Esophagus (tissue), 2 donors: Measurements from ENCODE around the gene POR. TPM values are rescaled to one million over a fixed set of nuclear protein-coding genes. Genes with fewer than 3 reads are reported as not detected.

ENCODE experiments used
- H3K27ac ChIP-seq, 2 donors: one replicate each; pipeline ENCODE4 v1.5.1; 2013; ENCODE audit warnings: low read depth in 2 of 2, mild to moderate bottlenecking in 2 of 2, inconsistent platforms in 1 of 2, low read length in 1 of 2, moderate library complexity in 1 of 2
- H3K27me3 ChIP-seq, 2 donors: one replicate each; pipeline ENCODE4 v1.6.1; 2013; ENCODE audit warnings: low read length in 2 of 2, control low read depth in 1 of 2, mild to moderate bottlenecking in 1 of 2; ENCODE audit not compliant: insufficient read depth in 2 of 2, control insufficient read depth in 1 of 2
- H3K36me3 ChIP-seq, 2 donors: one replicate each; pipeline ENCODE4 v1.6.1; 2013; ENCODE audit warnings: low read length in 1 of 2; ENCODE audit not compliant: control insufficient read depth in 2 of 2, insufficient read depth in 2 of 2
- H3K4me1 ChIP-seq, 2 donors: one replicate each; pipeline ENCODE4 v1.6.1; 2013; ENCODE audit warnings: low read length in 1 of 2; ENCODE audit not compliant: control insufficient read depth in 2 of 2, insufficient read depth in 2 of 2
- H3K4me3 ChIP-seq, 2 donors: one replicate each; pipeline ENCODE4 v1.5.1; 2013; ENCODE audit warnings: low read length in 2 of 2, mild to moderate bottlenecking in 2 of 2, low read depth in 1 of 2, moderate library complexity in 1 of 2
- H3K9me3 ChIP-seq, 2 donors: one replicate each; pipeline ENCODE4 v1.6.1; 2013; ENCODE audit warnings: mild to moderate bottlenecking in 2 of 2, low read depth in 1 of 2, low read length in 1 of 2, moderate library complexity in 1 of 2; ENCODE audit not compliant: control insufficient read depth in 2 of 2, insufficient read depth in 1 of 2
- WGBS, 2 donors: extraction: QIAGEN DNeasy Blood & Tissue Kit; methylation state at CpG; one replicate each; pipeline ENCODE4 v1.1.7; 2013; 5-methylcytosine and 5-hydroxymethylcytosine counted together
- polyA plus RNA-seq, 2 donors: library from polyadenylated mRNA; stranded (reverse); fragments of 200-250 nt; gene quantifications; one replicate each; pipeline ENCODE4 v1.2.3, GENCODE V29; 2013
- donor health status: healthy with polysubstance abuse.
- donor health status: Bipolar disorder and iron deficiency.

Gene POR
- polyA plus RNA-seq, 2 donors = 94.5 to 102 TPM

GRCh38 chr7:75969182-75969581 lies 54.2 kb downstream of the POR start:
- Histone ChIP-seq H3K27me3 (no peaks in the 10 kb centered on the region), H3K4me3 (no peak overlapping the region), H3K4me1 (peaks cover 9 to 16% of the 10 kb centered on the region in 2 donors), H3K27ac (peak overlapping the region; percentile 62 to 70), H3K36me3 (peaks cover 0 to 26% of the 10 kb centered on the region in 2 donors), H3K9me3 (no peaks in the 10 kb centered on the region)
- 64 to 67% methylated on average over 13 of the region's 13 CpGs for whole genome bisulfite sequencing, 2 donors

DNA sequence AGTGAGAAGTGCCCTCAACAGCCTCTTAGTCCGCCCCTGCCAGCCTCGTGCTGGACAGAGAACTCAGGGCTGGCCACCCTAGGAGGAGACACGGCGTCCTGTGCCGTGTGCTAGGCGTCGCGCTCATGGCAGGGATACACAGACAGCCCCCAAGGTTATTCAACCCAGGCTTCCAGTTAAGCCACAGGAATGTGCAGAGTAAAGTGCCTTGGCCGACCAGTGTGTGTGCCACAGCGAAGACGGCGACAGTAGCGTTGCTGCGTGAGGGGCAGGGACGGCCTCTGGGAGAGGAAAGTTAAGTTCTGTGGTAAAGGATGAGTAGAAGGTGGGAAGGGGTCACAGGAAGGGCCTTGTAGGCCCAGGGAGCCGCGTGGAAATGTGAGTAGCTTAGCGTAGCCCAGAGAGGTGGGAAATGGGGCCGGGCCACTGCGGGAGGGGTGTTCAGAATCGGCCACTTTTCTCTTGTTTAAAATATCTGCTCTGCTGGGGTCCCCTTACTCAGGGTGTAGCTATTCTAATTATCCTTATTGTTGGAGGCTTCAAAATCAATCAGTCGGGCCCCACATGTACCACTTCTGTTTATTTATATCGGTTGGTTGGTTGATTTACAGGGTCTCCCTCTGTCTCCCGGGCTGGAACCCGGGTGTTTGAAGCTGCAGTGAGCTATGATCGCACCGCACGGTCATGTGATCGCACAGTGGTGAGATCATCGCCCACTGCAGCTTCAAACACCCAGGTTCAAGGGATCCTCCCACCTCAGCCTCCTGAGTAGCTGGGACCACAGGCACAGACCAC lies 54.9 kb downstream of the POR start:
- H3K27me3 ChIP-seq = no peaks in the 10 kb centered on the region
- H3K36me3 ChIP-seq = peaks cover 0 to 26% of the 10 kb centered on the region in 2 donors
- WGBS, 2 donors = 89 to 91% methylated on average over 30 of the region's 30 CpGs
- no peaks in the 10 kb centered on the region for H3K9me3 ChIP-seq
- peak overlapping the region; percentile 37 to 71 for H3K27ac ChIP-seq
- peaks cover 9 to 16% of the 10 kb centered on the region in 2 donors for H3K4me1 ChIP-seq
- no peak overlapping the region for H3K4me3 ChIP-seq

- no peaks in the 10 kb centered on the region for H3K9me3 ChIP-seq
- H3K27ac ChIP-seq = peak overlapping the region; percentile 11 to 65
- no peak overlapping the region for H3K4me3 ChIP-seq
- peaks cover 0 to 18% of the 10 kb centered on the region in 2 donors for H3K36me3 ChIP-seq
- no peaks in the 10 kb centered on the region for H3K27me3 ChIP-seq
- H3K4me1 ChIP-seq = peaks cover 8 to 9% of the 10 kb centered on the region in 2 donors
- WGBS, 2 donors = 85 to 88% methylated on average over 14 of the region's 14 CpGs
Observed at GRCh38 chr7:75971309-75971960, 56.5 kb downstream of the POR start.

- H3K4me1 ChIP-seq = peaks cover 7 to 8% of the 10 kb centered on the region in 2 donors
Observed at GRCh38 chr7:75971961-75972763, 57.2 kb downstream of the POR start.

DNA sequence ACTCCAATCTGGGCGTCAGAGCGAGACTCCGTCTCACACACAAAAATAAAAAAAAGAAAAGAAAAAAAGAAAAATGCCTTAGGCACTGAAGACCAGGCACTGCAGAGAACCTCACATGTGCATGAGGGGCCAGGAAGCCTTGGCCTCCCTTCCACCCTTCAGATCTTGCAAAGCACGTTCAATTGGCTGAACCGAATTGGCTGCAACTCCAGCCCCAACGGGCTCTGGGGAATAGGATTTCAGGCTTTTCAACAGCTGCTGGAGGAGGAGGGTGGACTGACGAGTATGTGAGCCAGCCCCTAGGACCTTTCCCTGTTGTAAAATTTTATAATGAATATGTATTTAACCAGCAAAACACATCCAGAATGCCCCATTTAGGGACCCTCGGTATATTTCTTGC lies 62.8 kb downstream of the POR start:
- Histone ChIP-seq H3K4me3 (no peak overlapping the region), H3K36me3 (peaks cover 0 to 36% of the 10 kb centered on the region in 2 donors)
- WGBS, 2 donors = 51 to 58% methylated on average over 8 of the region's 8 CpGs

More at GRCh38 chr7:75971961-75972763, 57.2 kb downstream of the POR start:
- Histone ChIP-seq H3K27ac (peak overlapping the region; percentile 25 to 75), H3K4me3 (no peak overlapping the region), H3K36me3 (peaks cover 0 to 16% of the 10 kb centered on the region in 2 donors), H3K27me3 (no peaks in the 10 kb centered on the region), H3K9me3 (no peaks in the 10 kb centered on the region)
- 70 to 72% methylated on average over 19 of the region's 19 CpGs for WGBS, 2 donors

GRCh38 chr7:75979759-75980429 lies 64.9 kb downstream of the POR start:
- Histone ChIP-seq H3K36me3 (peaks cover 0 to 50% of the 10 kb centered on the region in 2 donors), H3K27ac (peak overlapping the region in 1 of 2 donors; percentile 66)
- WGBS, 2 donors = 61 to 62% methylated on average over 22 of the region's 22 CpGs

More for the DNA sequence above, 62.8 kb downstream of the POR start:
- Histone ChIP-seq H3K27ac (no peak overlapping the region), H3K27me3 (no peaks in the 10 kb centered on the region), H3K4me1 (peaks cover 4 to 25% of the 10 kb centered on the region in 2 donors), H3K9me3 (no peaks in the 10 kb centered on the region)

GRCh38 chr7:75980430-75981202 lies 65.7 kb downstream of the POR start:
- peaks cover 4 to 26% of the 10 kb centered on the region in 2 donors for H3K4me1 ChIP-seq
- H3K27ac ChIP-seq = no peak overlapping the region
- H3K27me3 ChIP-seq = no peaks in the 10 kb centered on the region
- H3K36me3 ChIP-seq = peaks cover 0 to 57% of the 10 kb centered on the region in 2 donors
- no peaks in the 10 kb centered on the region for H3K9me3 ChIP-seq
- H3K4me3 ChIP-seq = no peak overlapping the region
- 78 to 79% methylated on average over 29 of the region's 29 CpGs for WGBS, 2 donors

More at GRCh38 chr7:75979759-75980429, 64.9 kb downstream of the POR start:
- no peaks in the 10 kb centered on the region for H3K27me3 ChIP-seq
- H3K9me3 ChIP-seq = no peaks in the 10 kb centered on the region
- H3K4me3 ChIP-seq = no peak overlapping the region
- peaks cover 4 to 26% of the 10 kb centered on the region in 2 donors for H3K4me1 ChIP-seq

- H3K36me3 ChIP-seq = peaks cover under 1 to 62% of the 10 kb centered on the region in 2 donors
- peaks cover 4 to 27% of the 10 kb centered on the region in 2 donors for H3K4me1 ChIP-seq
Observed at GRCh38 chr7:75981203-75981452, 66.2 kb downstream of the POR start.

More at GRCh38 chr7:75981203-75981452, 66.2 kb downstream of the POR start:
- no peaks in the 10 kb centered on the region for H3K27me3 ChIP-seq
- no peak overlapping the region for H3K4me3 ChIP-seq
- H3K27ac ChIP-seq = no peak overlapping the region
- WGBS, 2 donors = 79 to 82% methylated on average over 12 of the region's 12 CpGs
- H3K9me3 ChIP-seq = no peaks in the 10 kb centered on the region
